Measurements from ENCODE around the gene PCBP3.

GRCh38 chr21:45989355-45990048 is 346.0 kb downstream of the PCBP3 start:
- TF ChIP-seq CTCF (IDR thresholded peaks at IDR 0.05) = no peak
- TF ChIP-seq EZH2phosphoT487 (IDR thresholded peaks at IDR 0.05) = no peak
